K562 (cell line): ENCODE results near the gene SH3PXD2B.

Source experiments
- GABPB1 ChIP-seq: sonication (generic); formaldehyde crosslinking; IDR thresholded peaks from 2 replicates; pipeline ENCODE4 v1.8.0; 2022; ENCODE audit warnings: mild to moderate bottlenecking, missing genetic modification reagents
- NONO ChIP-seq, 2 experiments: fragments of 200-400 bp in 1 of 2; fragments of 450-650 bp in 1 of 2; formaldehyde crosslinking in 1 of 2; IDR thresholded peaks; 2 replicates each; pipeline ENCODE4 v1.6.1; 2017; ENCODE audit warnings: low read depth in 2 of 2, mild to moderate bottlenecking in 2 of 2, moderate library complexity in 2 of 2, low read length in 1 of 2
- POLR2A ChIP-seq: fragments of 450-650 bp; conservative IDR thresholded peaks from 2 replicates; pipeline ENCODE4 v1.6.1; 2016
- POLR2AphosphoS5 ChIP-seq: IDR thresholded peaks from 2 replicates; pipeline ENCODE4 v1.6.1; 2011; ENCODE audit warnings: mild to moderate bottlenecking, low read depth, low read length, moderate library complexity; ENCODE audit not compliant: control insufficient read depth, insufficient read depth
- RFX5 ChIP-seq: IDR thresholded peaks from 2 replicates; pipeline ENCODE4 v1.6.1; 2011; ENCODE audit warnings: low read depth, mild to moderate bottlenecking, improper control_type of control experiment, low read length
- SLC30A9 ChIP-seq: fragments of 250-450 bp; sonication (Bioruptor Pico); IDR thresholded peaks from 2 replicates; pipeline ENCODE4 v1.8.0; 2022; ENCODE audit warnings: mild to moderate bottlenecking, moderate library complexity
- ZC3H4 ChIP-seq: sonication (generic); formaldehyde crosslinking; IDR thresholded peaks from 2 replicates; pipeline ENCODE4 v1.9.0; 2021; ENCODE audit warnings: missing genetic modification reagents, borderline replicate concordance
- TF ChIP-seq, protein P1 (sequence below), 3 experiments: IDR thresholded peaks in 2 of 3; conservative IDR thresholded peaks in 1 of 3; 2 replicates each; pipeline ENCODE4 v1.5.1; 2011 to 2012; ENCODE audit warnings: low read length in 3 of 3, mild to moderate bottlenecking in 3 of 3, control low read depth in 2 of 3, improper control_type of control experiment in 1 of 3, inconsistent platforms in 1 of 3, low read depth in 1 of 3, mixed read lengths in 1 of 3, moderate library complexity in 1 of 3; ENCODE audit not compliant: insufficient read depth in 2 of 3
- TF ChIP-seq, protein P2 (sequence below): fragments of 450-650 bp; formaldehyde crosslinking; IDR thresholded peaks from 2 replicates; pipeline ENCODE4 v1.4.0; 2020; ENCODE audit warnings: mild to moderate bottlenecking
- TF ChIP-seq, protein P3 (sequence below): sonication (generic); formaldehyde crosslinking; IDR thresholded peaks from 2 replicates; pipeline ENCODE4 v1.8.1; 2022; ENCODE audit warnings: missing genetic modification reagents
- TF ChIP-seq, protein P4 (sequence below), 2 experiments: fragments of 450-650 bp; formaldehyde crosslinking in 1 of 2; IDR thresholded peaks; 2 replicates each; pipeline versions ENCODE4 v1.4.0 to v1.6.1; 2014 to 2020; ENCODE audit warnings: mild to moderate bottlenecking in 2 of 2, borderline replicate concordance in 1 of 2, low read depth in 1 of 2
- TF ChIP-seq, protein P5 (sequence below): fragments of 450-650 bp; IDR thresholded peaks from 2 replicates; pipeline ENCODE4 v1.6.1; 2016; ENCODE audit warnings: borderline replicate concordance

DNA sequence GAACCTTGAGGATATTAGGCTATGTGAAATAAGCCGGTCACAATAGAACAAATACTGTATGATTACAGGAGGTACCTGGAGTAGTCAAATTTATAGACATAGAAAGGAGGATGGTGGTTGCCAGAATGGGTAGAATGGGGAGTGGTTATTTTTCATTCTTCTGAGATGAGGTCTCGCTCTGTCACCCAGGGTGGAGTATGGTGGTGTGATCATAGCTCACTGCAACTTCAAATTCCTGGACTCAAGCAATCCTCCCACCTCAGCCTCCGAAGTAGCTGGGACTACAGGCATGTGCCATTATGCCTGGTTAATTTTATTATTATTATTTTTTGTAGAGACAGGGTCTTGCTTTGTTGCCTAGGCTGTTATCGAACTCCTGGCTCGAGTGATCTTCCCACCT, 27.1 kb downstream of the SH3PXD2B start:
- TF ChIP-seq, protein P1, sequence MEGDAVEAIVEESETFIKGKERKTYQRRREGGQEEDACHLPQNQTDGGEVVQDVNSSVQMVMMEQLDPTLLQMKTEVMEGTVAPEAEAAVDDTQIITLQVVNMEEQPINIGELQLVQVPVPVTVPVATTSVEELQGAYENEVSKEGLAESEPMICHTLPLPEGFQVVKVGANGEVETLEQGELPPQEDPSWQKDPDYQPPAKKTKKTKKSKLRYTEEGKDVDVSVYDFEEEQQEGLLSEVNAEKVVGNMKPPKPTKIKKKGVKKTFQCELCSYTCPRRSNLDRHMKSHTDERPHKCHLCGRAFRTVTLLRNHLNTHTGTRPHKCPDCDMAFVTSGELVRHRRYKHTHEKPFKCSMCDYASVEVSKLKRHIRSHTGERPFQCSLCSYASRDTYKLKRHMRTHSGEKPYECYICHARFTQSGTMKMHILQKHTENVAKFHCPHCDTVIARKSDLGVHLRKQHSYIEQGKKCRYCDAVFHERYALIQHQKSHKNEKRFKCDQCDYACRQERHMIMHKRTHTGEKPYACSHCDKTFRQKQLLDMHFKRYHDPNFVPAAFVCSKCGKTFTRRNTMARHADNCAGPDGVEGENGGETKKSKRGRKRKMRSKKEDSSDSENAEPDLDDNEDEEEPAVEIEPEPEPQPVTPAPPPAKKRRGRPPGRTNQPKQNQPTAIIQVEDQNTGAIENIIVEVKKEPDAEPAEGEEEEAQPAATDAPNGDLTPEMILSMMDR (IDR thresholded peaks at IDR 0.05 in 2 of 3, conservative IDR thresholded peaks at IDR 0.05 in 1 of 3; ENCODE audit: insufficient read depth in 2 of 3, low read depth in 1 of 3, low read length in 3 of 3): no peak
- no peak for TF ChIP-seq POLR2AphosphoS5
- TF ChIP-seq SLC30A9 (CRISPR knock-in tag): no peak
- TF ChIP-seq, protein P2, sequence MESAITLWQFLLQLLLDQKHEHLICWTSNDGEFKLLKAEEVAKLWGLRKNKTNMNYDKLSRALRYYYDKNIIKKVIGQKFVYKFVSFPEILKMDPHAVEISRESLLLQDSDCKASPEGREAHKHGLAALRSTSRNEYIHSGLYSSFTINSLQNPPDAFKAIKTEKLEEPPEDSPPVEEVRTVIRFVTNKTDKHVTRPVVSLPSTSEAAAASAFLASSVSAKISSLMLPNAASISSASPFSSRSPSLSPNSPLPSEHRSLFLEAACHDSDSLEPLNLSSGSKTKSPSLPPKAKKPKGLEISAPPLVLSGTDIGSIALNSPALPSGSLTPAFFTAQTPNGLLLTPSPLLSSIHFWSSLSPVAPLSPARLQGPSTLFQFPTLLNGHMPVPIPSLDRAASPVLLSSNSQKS (CRISPR knock-in tag): no peak
- no peak for TF ChIP-seq POLR2A
- no peak for TF ChIP-seq ZC3H4 (CRISPR knock-in tag)
- TF ChIP-seq, protein P3, sequence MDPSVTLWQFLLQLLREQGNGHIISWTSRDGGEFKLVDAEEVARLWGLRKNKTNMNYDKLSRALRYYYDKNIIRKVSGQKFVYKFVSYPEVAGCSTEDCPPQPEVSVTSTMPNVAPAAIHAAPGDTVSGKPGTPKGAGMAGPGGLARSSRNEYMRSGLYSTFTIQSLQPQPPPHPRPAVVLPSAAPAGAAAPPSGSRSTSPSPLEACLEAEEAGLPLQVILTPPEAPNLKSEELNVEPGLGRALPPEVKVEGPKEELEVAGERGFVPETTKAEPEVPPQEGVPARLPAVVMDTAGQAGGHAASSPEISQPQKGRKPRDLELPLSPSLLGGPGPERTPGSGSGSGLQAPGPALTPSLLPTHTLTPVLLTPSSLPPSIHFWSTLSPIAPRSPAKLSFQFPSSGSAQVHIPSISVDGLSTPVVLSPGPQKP (CRISPR knock-in tag): no peak
- TF ChIP-seq, protein P4, sequence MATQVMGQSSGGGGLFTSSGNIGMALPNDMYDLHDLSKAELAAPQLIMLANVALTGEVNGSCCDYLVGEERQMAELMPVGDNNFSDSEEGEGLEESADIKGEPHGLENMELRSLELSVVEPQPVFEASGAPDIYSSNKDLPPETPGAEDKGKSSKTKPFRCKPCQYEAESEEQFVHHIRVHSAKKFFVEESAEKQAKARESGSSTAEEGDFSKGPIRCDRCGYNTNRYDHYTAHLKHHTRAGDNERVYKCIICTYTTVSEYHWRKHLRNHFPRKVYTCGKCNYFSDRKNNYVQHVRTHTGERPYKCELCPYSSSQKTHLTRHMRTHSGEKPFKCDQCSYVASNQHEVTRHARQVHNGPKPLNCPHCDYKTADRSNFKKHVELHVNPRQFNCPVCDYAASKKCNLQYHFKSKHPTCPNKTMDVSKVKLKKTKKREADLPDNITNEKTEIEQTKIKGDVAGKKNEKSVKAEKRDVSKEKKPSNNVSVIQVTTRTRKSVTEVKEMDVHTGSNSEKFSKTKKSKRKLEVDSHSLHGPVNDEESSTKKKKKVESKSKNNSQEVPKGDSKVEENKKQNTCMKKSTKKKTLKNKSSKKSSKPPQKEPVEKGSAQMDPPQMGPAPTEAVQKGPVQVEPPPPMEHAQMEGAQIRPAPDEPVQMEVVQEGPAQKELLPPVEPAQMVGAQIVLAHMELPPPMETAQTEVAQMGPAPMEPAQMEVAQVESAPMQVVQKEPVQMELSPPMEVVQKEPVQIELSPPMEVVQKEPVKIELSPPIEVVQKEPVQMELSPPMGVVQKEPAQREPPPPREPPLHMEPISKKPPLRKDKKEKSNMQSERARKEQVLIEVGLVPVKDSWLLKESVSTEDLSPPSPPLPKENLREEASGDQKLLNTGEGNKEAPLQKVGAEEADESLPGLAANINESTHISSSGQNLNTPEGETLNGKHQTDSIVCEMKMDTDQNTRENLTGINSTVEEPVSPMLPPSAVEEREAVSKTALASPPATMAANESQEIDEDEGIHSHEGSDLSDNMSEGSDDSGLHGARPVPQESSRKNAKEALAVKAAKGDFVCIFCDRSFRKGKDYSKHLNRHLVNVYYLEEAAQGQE (IDR thresholded peaks at IDR 0.05; ENCODE audit: borderline replicate concordance): no peak
- TF ChIP-seq, protein P4 (CRISPR knock-in tag; IDR thresholded peaks at IDR 0.05; ENCODE audit: low read depth): no peak
- no peak for TF ChIP-seq GABPB1 (CRISPR knock-in tag)
- TF ChIP-seq NONO (IDR thresholded peaks at IDR 0.05; ENCODE audit: low read depth in 2 of 2, low read length in 1 of 2): no peak
- TF ChIP-seq, protein P5, sequence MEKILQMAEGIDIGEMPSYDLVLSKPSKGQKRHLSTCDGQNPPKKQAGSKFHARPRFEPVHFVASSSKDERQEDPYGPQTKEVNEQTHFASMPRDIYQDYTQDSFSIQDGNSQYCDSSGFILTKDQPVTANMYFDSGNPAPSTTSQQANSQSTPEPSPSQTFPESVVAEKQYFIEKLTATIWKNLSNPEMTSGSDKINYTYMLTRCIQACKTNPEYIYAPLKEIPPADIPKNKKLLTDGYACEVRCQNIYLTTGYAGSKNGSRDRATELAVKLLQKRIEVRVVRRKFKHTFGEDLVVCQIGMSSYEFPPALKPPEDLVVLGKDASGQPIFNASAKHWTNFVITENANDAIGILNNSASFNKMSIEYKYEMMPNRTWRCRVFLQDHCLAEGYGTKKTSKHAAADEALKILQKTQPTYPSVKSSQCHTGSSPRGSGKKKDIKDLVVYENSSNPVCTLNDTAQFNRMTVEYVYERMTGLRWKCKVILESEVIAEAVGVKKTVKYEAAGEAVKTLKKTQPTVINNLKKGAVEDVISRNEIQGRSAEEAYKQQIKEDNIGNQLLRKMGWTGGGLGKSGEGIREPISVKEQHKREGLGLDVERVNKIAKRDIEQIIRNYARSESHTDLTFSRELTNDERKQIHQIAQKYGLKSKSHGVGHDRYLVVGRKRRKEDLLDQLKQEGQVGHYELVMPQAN: no peak
- no peak for TF ChIP-seq RFX5
